HepG2 (cell line): ENCODE data around the gene PRIM2. TPM values are rescaled to one million over a fixed set of nuclear protein-coding genes. Genes with fewer than 3 reads are reported as not detected.
"Not testable (repeated sequence)": the region's sequence is repeated elsewhere in the genome, so short reads cannot be mapped to it uniquely, and the experiment has no call there.

Source experiments
- ATAC-seq: fragments of 200-7000 bp; cut with Tn5 transposase; 3 replicates; pipeline ENCODE4 v1.9.1; 2020; ENCODE audit warnings: mild to moderate bottlenecking, moderate library complexity
- BruUV-seq: library from RNA; stranded (reverse); fragments of 400-500 nt; replicated peaks from 2 replicates; lab custom pipeline; 2021; lab: Mats Ljungman, UMichigan
- CTCF ChIA-PET: fragments of 300-600 bp; formaldehyde crosslinking; extraction: SDS; loops from one replicate; lab custom pipeline; 2021; ENCODE audit warnings: low total read pairs, inconsistent platforms, low intra/inter-chr PET ratio; lab: Yijun Ruan, JAX
- POLR2A ChIA-PET: fragments of 350-600 bp; sonication (Branson Sonifier 250); formaldehyde crosslinking; loops from one replicate; lab custom pipeline; 2020; ENCODE audit warnings: antibody characterized with exemption, inconsistent platforms; lab: Yijun Ruan, JAX
- DNase-seq: peaks from one replicate; pipeline ENCODE4 v3.0.0-alpha.2; 2015; ENCODE audit warnings: low spot score
- FAIRE-seq: peaks from 3 replicates; lab custom pipeline; 2011; peaks lifted over from hg19 to GRCh38; lab: Jason Lieb, UNC
- H2AFZ ChIP-seq: one replicate; pipeline ENCODE4 v1.6.1; 2011; ENCODE audit warnings: low read length, inconsistent platforms
- H3K27ac ChIP-seq: fragments of 300-600 bp; 3 replicates; pipeline ENCODE4 v1.8.0; 2011; ENCODE audit warnings: mixed run types, mild to moderate bottlenecking, mixed read lengths, low read length, inconsistent platforms; ENCODE audit not compliant: insufficient read depth; ENCODE audit errors: extremely low read length
- H3K27me3 ChIP-seq, 2 experiments: fragments of 200-600 bp in 1 of 2; 2 replicates in 1 of 2; 3 replicates in 1 of 2; pipeline versions ENCODE4 v1.6.0 to v1.8.0; 2011; ENCODE audit warnings: low read length in 2 of 2, mild to moderate bottlenecking in 2 of 2, moderate library complexity in 2 of 2, inconsistent platforms in 1 of 2; ENCODE audit not compliant: insufficient read depth in 2 of 2, control insufficient read depth in 1 of 2
- H3K36me3 ChIP-seq, 2 experiments: fragments of 200-600 bp in 1 of 2; replicated peaks in 1 of 2; 2 replicates in 1 of 2; 3 replicates in 1 of 2; pipeline versions ENCODE4 v1.5.1 to v1.8.0; 2011; ENCODE audit warnings: low read length in 2 of 2, inconsistent platforms in 1 of 2; ENCODE audit not compliant: insufficient read depth in 2 of 2, control insufficient read depth in 1 of 2
- H3K4me1 ChIP-seq: 2 replicates; pipeline ENCODE4 v1.5.1; 2012; ENCODE audit warnings: low read length, inconsistent platforms; ENCODE audit not compliant: insufficient read depth
- H3K4me2 ChIP-seq: 2 replicates; pipeline ENCODE4 v1.6.0; 2011; ENCODE audit warnings: low read depth, low read length, inconsistent platforms
- H3K4me3 ChIP-seq, 3 experiments: fragments of 200-600 bp in 1 of 3; sonication (generic), shearing (Covaris generic) in 1 of 3; replicated peaks in 1 of 3; 2 replicates each; pipeline ENCODE4 v1.5.1; 2011 to 2016; ENCODE audit warnings: low read length in 3 of 3, inconsistent platforms in 2 of 3, low read depth in 2 of 3, mild to moderate bottlenecking in 2 of 3, control low read depth in 1 of 3, mixed read lengths in 1 of 3; ENCODE audit not compliant: insufficient read depth in 1 of 3
- H3K79me2 ChIP-seq: one replicate; pipeline ENCODE4 v1.6.1; 2011; ENCODE audit warnings: low read length, inconsistent platforms; ENCODE audit not compliant: insufficient read depth
- H3K9ac ChIP-seq: 2 replicates; pipeline ENCODE4 v1.6.0; 2011; ENCODE audit warnings: mild to moderate bottlenecking, low read depth, low read length, inconsistent platforms; ENCODE audit not compliant: insufficient read depth
- H3K9me3 ChIP-seq: 2 replicates; pipeline ENCODE4 v1.5.1; 2012; ENCODE audit warnings: mild to moderate bottlenecking, low read length
- H4K20me1 ChIP-seq: 2 replicates; pipeline ENCODE4 v1.6.0; 2011; ENCODE audit warnings: inconsistent platforms, mild to moderate bottlenecking, low read length, moderate library complexity; ENCODE audit not compliant: insufficient read depth
- ARID2 ChIP-seq: sonication (generic); formaldehyde crosslinking; IDR thresholded peaks from 2 replicates; pipeline ENCODE4 v1.8.1; 2022; ENCODE audit warnings: mild to moderate bottlenecking, missing genetic modification reagents, borderline replicate concordance
- ATF7 ChIP-seq, 2 experiments: fragments of 450-650 bp in 1 of 2; sonication (generic) in 1 of 2; formaldehyde crosslinking in 1 of 2; IDR thresholded peaks; 2 replicates each; pipeline versions ENCODE4 v1.4.0 to v1.6.1; 2016 to 2020; ENCODE audit warnings: antibody characterized with exemption in 1 of 2, mild to moderate bottlenecking in 1 of 2, missing genetic modification reagents in 1 of 2
- IKZF1 ChIP-seq: fragments of 450-650 bp; IDR thresholded peaks from 2 replicates; pipeline ENCODE4 v1.7.1; 2016
- RFX1 ChIP-seq: fragments of 450-650 bp; IDR thresholded peaks from 2 replicates; pipeline ENCODE4 v1.6.1; 2017
- ZNF552 ChIP-seq: sonication (generic); formaldehyde crosslinking; IDR thresholded peaks from 2 replicates; pipeline ENCODE4 v1.9.0; 2022; ENCODE audit warnings: missing genetic modification reagents, mild to moderate bottlenecking, borderline replicate concordance
- ZNF660 ChIP-seq: sonication (generic); formaldehyde crosslinking; IDR thresholded peaks from 2 replicates; pipeline ENCODE4 v1.5.1; 2020; ENCODE audit warnings: mild to moderate bottlenecking, low read depth, missing genetic modification reagents, borderline replicate concordance
- ZNF792 ChIP-seq: IDR thresholded peaks from 2 replicates; pipeline ENCODE4 v1.6.1; 2016
- ZSCAN5A ChIP-seq: sonication (generic); formaldehyde crosslinking; IDR thresholded peaks from 2 replicates; pipeline ENCODE4 v1.8.0; 2022; ENCODE audit warnings: mild to moderate bottlenecking, missing genetic modification reagents, borderline replicate concordance
- WGBS: methylation state at CpG from one replicate; pipeline ENCODE4 v1.1.6; 2017; ENCODE audit warnings: low lambda C conversion rate; 5-methylcytosine and 5-hydroxymethylcytosine counted together
- in situ Hi-C: cut with HindIII; loops from 2 replicates; pipeline ENCODE4 v1.10.0; 2017; ENCODE audit warnings: low pct_unique_long_range_greater_than_20kb; ENCODE audit not compliant: extremely low pct_ligation_motif_present
- intact Hi-C: fragments of 100-400 bp; cut with micrococcal nuclease; formaldehyde crosslinking; loops from one replicate; pipeline ENCODE4 v1.10.0; 2022; ENCODE audit not compliant: unreplicated experiment
- polyA plus RNA-seq, 8 experiments: library from polyadenylated mRNA; depleted of rRNA in 3 of 8; stranded (reverse) in 7 of 8; unstranded in 1 of 8; fragments of >200 nt; fragmentation: Illumina TruSeq in 4 of 8; extraction: Trizol in 4 of 8; gene quantifications; 2 replicates each; pipeline versions ENCODE4 v1.2.1 to v1.2.3, GENCODE V29; 2011 to 2016; ENCODE audit warnings: low read depth in 4 of 8, missing spikeins in 1 of 8, mixed read lengths in 1 of 8; ENCODE audit not compliant: insufficient read depth in 1 of 8
- total RNA-seq, 5 experiments: library from RNA; depleted of rRNA; stranded (reverse); fragments of >200 nt; fragmentation: Illumina TruSeq; extraction: Trizol; gene quantifications; 2 replicates each; pipeline ENCODE4 v1.2.3, GENCODE V29; 2016; ENCODE audit warnings: low read depth in 1 of 5
- TF ChIP-seq, protein P1 (sequence below): sonication (generic); formaldehyde crosslinking; IDR thresholded peaks from 2 replicates; pipeline ENCODE4 v1.5.1; 2020; ENCODE audit warnings: missing genetic modification reagents, mild to moderate bottlenecking, borderline replicate concordance

The PRIM2 gene
- total and polyA plus RNA-seq, 2 of the 13 experiments (the other 11 are each of a cell fraction or from before 2014, with no cell fraction given): 8.0 to 52.7 TPM

- H3K4me3 ChIP-seq, H3K9ac ChIP-seq, H3K36me3 ChIP-seq, H3K27ac ChIP-seq, ATAC-seq, H3K9me3 ChIP-seq, DNase-seq, CTCF ChIA-PET, H2AFZ ChIP-seq, BruUV-seq, H3K4me1 ChIP-seq, FAIRE-seq, H4K20me1 ChIP-seq, H3K79me2 ChIP-seq, POLR2A ChIA-PET, H3K27me3 ChIP-seq, intact Hi-C loops, H3K4me2 ChIP-seq, in situ Hi-C loops: not testable (repeated sequence)
- WGBS: 94% methylated on average over 3 of the region's 3 CpGs
These were observed 74.6 kb downstream of the PRIM2 start for GRCh38 chr6:57392047-57392446.

GRCh38 chr6:57419341-57419740 lies 101.9 kb downstream of the PRIM2 start:
- H3K4me3 ChIP-seq, H3K36me3 ChIP-seq, H3K27ac ChIP-seq, BruUV-seq, intact Hi-C loops, H3K79me2 ChIP-seq, ATAC-seq, H3K4me1 ChIP-seq, H4K20me1 ChIP-seq, in situ Hi-C loops, CTCF ChIA-PET, H2AFZ ChIP-seq, H3K9me3 ChIP-seq, DNase-seq, H3K27me3 ChIP-seq, H3K4me2 ChIP-seq, H3K9ac ChIP-seq, FAIRE-seq, POLR2A ChIA-PET: not testable (repeated sequence)

DNA sequence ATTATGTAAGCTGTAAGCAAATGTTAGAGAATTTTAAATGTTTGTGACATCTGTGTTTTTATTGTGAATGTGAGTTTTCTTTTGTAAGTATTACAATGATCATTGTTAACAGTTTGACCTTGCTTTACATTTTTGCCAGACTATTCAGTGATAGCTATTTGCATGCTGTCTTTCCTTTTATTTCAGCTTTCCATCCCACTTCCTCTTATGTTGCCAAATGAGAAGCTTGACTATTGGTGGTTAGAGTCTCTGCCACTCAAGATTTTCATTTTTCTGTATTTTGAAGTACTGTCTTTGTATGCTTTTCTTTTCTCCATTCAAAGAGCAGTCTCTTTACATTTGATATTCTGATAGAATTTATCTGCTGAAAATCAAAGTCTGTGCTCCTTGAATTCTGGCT lies 104.1 kb downstream of the PRIM2 start:
- intact Hi-C loops (no loop called here), in situ Hi-C loops (no loop called here)
- no peak overlapping the region for H3K4me2 ChIP-seq
- FAIRE-seq (no peak), ATAC-seq (no peak), DNase-seq (no peak)
- no peaks in the 10 kb centered on the region for H3K79me2 ChIP-seq
- no peaks in the 10 kb centered on the region for H4K20me1 ChIP-seq
- no peak overlapping the region for H3K9ac ChIP-seq
- no peak overlapping the region for H3K27ac ChIP-seq
- H2AFZ ChIP-seq: no peak overlapping the region
- POLR2A ChIA-PET: no interaction called here
- H3K4me1 ChIP-seq: no peaks in the 10 kb centered on the region
- no peaks in the 10 kb centered on the region for H3K9me3 ChIP-seq
- H3K27me3 ChIP-seq: no peaks in the 10 kb centered on the region
- CTCF ChIA-PET: no interaction called here
- no peaks in the 10 kb centered on the region for H3K36me3 ChIP-seq
- BruUV-seq: no TSS peak
- no peak overlapping the region for H3K4me3 ChIP-seq
- TF ChIP-seq RFX1 (no peak), ZNF660 (CRISPR knock-in tag) (no peak), ATF7 (IDR thresholded peaks at IDR 0.05) (no peak), ATF7 (CRISPR knock-in tag; IDR thresholded peaks at IDR 0.05) (no peak), ZNF792 (no peak), ZNF552 (CRISPR knock-in tag) (no peak), ARID2 (CRISPR knock-in tag) (no peak), IKZF1 (no peak), ZSCAN5A (CRISPR knock-in tag) (no peak)
- TF ChIP-seq, protein P1, sequence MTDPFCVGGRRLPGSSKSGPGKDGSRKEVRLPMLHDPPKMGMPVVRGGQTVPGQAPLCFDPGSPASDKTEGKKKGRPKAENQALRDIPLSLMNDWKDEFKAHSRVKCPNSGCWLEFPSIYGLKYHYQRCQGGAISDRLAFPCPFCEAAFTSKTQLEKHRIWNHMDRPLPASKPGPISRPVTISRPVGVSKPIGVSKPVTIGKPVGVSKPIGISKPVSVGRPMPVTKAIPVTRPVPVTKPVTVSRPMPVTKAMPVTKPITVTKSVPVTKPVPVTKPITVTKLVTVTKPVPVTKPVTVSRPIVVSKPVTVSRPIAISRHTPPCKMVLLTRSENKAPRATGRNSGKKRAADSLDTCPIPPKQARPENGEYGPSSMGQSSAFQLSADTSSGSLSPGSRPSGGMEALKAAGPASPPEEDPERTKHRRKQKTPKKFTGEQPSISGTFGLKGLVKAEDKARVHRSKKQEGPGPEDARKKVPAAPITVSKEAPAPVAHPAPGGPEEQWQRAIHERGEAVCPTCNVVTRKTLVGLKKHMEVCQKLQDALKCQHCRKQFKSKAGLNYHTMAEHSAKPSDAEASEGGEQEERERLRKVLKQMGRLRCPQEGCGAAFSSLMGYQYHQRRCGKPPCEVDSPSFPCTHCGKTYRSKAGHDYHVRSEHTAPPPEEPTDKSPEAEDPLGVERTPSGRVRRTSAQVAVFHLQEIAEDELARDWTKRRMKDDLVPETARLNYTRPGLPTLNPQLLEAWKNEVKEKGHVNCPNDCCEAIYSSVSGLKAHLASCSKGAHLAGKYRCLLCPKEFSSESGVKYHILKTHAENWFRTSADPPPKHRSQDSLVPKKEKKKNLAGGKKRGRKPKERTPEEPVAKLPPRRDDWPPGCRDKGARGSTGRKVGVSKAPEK: no peak
